K562 (cell line): ENCODE results near the gene CCDC187.

Experiments
- KDM4B ChIP-seq, 2 experiments: fragments of 450-650 bp in 1 of 2; sonication (generic) in 1 of 2; IDR thresholded peaks; 2 replicates each; pipeline ENCODE4 v1.6.1; 2016 to 2017; ENCODE audit warnings: borderline replicate concordance in 2 of 2, antibody characterized with exemption in 1 of 2, low read depth in 1 of 2, mild to moderate bottlenecking in 1 of 2
- SETDB1 ChIP-seq: IDR thresholded peaks from one replicate; pipeline ENCODE4 v1.6.1; 2012; ENCODE audit warnings: low read length, control low read depth, inconsistent platforms
- ZSCAN29 ChIP-seq: fragments of 450-650 bp; IDR thresholded peaks from 2 replicates; pipeline ENCODE4 v1.6.1; 2017
- TF ChIP-seq, protein P1 (sequence below): fragments of 250-450 bp; sonication (Bioruptor Pico); IDR thresholded peaks from 2 replicates; pipeline ENCODE4 v1.5.0; 2021
- TF ChIP-seq, protein P2 (sequence below): IDR thresholded peaks from 2 replicates; pipeline ENCODE4 v1.6.1; 2016; ENCODE audit warnings: missing genetic modification characterization, missing compliant biosample characterization
- TF ChIP-seq, protein P3 (sequence below), 2 experiments: fragments of 450-650 bp in 1 of 2; sonication (generic) in 1 of 2; formaldehyde crosslinking; conservative IDR thresholded peaks; 2 replicates each; pipeline versions ENCODE4 v1.4.0 to v1.8.1; 2020 to 2022; ENCODE audit warnings: mild to moderate bottlenecking in 1 of 2, missing genetic modification reagents in 1 of 2

DNA sequence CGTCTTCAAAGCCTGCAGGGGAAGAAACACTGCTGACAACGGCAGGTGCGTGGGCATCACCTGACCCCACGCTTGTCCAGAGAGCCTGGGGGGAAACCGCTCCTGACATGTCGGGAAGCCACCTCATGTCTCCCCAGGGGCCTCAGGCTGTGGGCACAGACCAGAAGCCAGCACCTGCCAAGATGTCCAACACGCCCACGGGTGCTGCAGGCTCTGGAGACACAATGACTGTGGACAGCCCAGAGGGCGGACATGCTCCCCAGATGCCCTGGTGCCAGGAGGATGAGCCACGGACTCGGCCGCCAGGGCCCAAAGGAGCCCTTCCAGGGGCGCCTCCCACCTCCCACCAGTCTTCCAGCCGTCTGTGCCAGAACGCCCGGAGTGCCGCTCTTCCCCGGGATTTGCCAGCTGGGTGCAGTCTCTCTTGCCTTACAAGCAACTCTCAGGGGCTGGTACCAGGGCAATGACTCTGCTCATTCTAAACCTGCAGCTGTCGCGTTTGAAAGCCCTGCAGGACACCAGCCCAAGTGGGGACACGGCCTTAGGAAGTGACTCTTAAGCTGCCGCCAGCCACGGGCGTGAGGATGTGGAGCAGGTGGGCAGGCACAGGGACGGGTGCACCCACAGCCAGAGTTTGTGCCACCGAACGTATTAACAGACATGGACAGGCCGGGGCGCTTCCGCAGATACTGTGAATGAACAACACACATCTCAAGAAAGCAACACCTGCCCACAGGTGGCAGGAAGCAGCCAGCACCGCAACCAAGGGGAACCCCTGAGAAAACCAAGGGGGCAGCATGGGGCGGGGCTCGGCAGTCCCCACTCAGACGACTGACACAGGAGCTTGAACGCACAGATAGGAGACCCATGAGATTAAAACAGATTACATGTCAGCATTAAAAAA is 92.2 kb downstream of the CCDC187 start:
- TF ChIP-seq KDM4B (IDR thresholded peaks at IDR 0.05; ENCODE audit: borderline replicate concordance in 2 of 2, low read depth in 1 of 2) = no peak
- TF ChIP-seq ZSCAN29 = no peak
- TF ChIP-seq, protein P1, sequence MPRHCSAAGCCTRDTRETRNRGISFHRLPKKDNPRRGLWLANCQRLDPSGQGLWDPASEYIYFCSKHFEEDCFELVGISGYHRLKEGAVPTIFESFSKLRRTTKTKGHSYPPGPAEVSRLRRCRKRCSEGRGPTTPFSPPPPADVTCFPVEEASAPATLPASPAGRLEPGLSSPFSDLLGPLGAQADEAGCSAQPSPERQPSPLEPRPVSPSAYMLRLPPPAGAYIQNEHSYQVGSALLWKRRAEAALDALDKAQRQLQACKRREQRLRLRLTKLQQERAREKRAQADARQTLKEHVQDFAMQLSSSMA (CRISPR knock-in tag) = no peak
- no peak for TF ChIP-seq SETDB1
- TF ChIP-seq, protein P2, sequence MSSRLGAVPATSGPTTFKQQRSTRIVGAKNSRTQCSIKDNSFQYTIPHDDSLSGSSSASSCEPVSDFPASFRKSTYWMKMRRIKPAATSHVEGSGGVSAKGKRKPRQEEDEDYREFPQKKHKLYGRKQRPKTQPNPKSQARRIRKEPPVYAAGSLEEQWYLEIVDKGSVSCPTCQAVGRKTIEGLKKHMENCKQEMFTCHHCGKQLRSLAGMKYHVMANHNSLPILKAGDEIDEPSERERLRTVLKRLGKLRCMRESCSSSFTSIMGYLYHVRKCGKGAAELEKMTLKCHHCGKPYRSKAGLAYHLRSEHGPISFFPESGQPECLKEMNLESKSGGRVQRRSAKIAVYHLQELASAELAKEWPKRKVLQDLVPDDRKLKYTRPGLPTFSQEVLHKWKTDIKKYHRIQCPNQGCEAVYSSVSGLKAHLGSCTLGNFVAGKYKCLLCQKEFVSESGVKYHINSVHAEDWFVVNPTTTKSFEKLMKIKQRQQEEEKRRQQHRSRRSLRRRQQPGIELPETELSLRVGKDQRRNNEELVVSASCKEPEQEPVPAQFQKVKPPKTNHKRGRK = no peak
- TF ChIP-seq, protein P3, sequence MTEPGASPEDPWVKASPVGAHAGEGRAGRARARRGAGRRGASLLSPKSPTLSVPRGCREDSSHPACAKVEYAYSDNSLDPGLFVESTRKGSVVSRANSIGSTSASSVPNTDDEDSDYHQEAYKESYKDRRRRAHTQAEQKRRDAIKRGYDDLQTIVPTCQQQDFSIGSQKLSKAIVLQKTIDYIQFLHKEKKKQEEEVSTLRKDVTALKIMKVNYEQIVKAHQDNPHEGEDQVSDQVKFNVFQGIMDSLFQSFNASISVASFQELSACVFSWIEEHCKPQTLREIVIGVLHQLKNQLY (CRISPR knock-in tag; conservative IDR thresholded peaks at IDR 0.05) = no peak
